ENCODE measurements around the gene NAV1.
"Not testable (repeated sequence)": the region's sequence is repeated elsewhere in the genome, so short reads cannot be mapped to it uniquely, and the experiment has no call there.

The NAV1 gene

GRCh38 chr1:201538612-201539551, at the start of gene NAV1:
Gene NAV1, plus strand, starts transcription at chr1:201539127. Its CDS starts 83,758 bp downstream, at chr1:201622885.
- no peak for DNase-seq

GRCh38 chr1:201489643-201490261, 49.2 kb upstream of the NAV1 start:
- no peak for DNase-seq

- no peak for DNase-seq
These were observed 48.2 kb upstream of the NAV1 start for GRCh38 chr1:201490708-201491131.

GRCh38 chr1:201491896-201492511, 46.9 kb upstream of the NAV1 start:
- no peak for DNase-seq

GRCh38 chr1:201493026-201493656, 45.8 kb upstream of the NAV1 start:
- not testable (repeated sequence) for DNase-seq

GRCh38 chr1:201493757-201494617, 44.9 kb upstream of the NAV1 start:
- DNase-seq = no peak

- DNase-seq = peak; percentile 49
These were observed 43.2 kb upstream of the NAV1 start for GRCh38 chr1:201495551-201496295.

GRCh38 chr1:201496296-201496690, 42.6 kb upstream of the NAV1 start:
- no peak for DNase-seq

- no peak for DNase-seq
These were observed 40.9 kb upstream of the NAV1 start for GRCh38 chr1:201497935-201498509.

GRCh38 chr1:201498621-201499020, 40.3 kb upstream of the NAV1 start:
- DNase-seq = no peak

GRCh38 chr1:201499191-201499590, 39.7 kb upstream of the NAV1 start:
- DNase-seq = no peak

- no peak for DNase-seq
These were observed 38.9 kb upstream of the NAV1 start for GRCh38 chr1:201499795-201500669.

- no peak for DNase-seq
These were observed 38.2 kb upstream of the NAV1 start for GRCh38 chr1:201500670-201501120.

- DNase-seq = no peak
These were observed 37.8 kb upstream of the NAV1 start for GRCh38 chr1:201501144-201501543.

GRCh38 chr1:201501812-201502510, 37.0 kb upstream of the NAV1 start:
- DNase-seq = no peak

- DNase-seq = no peak
These were observed 36.4 kb upstream of the NAV1 start for GRCh38 chr1:201502511-201502857.

GRCh38 chr1:201503397-201504176, 35.3 kb upstream of the NAV1 start:
- no peak for DNase-seq

- DNase-seq = no peak
These were observed 34.7 kb upstream of the NAV1 start for GRCh38 chr1:201504179-201504631.
